ENCODE measurements around the gene STIMATE. TPM values are rescaled to one million over a fixed set of nuclear protein-coding genes. Genes with fewer than 3 reads are reported as not detected.

Gene STIMATE
- total and polyA plus RNA-seq, 9 of the 15 experiments (the other 6 are each of a cell fraction or from before 2014, with no cell fraction given): 0.14 to 7.7 (median 4.9) TPM

- TF ChIP-seq RERE (CRISPR knock-in tag; IDR thresholded peaks at IDR 0.05; ENCODE audit: borderline replicate concordance): no peak
- no peak for TF ChIP-seq ZNF699 (CRISPR knock-in tag; IDR thresholded peaks at IDR 0.05; ENCODE audit: insufficient replicate concordance)
- peak; percentile 90 for TF ChIP-seq MTA2 (IDR thresholded peaks at IDR 0.05; ENCODE audit: low read depth)
- no peak for TF ChIP-seq NELFE (IDR thresholded peaks at IDR 0.05; ENCODE audit: insufficient read depth, insufficient read length)
- no peak for TF ChIP-seq CSDE1 (IDR thresholded peaks at IDR 0.05)
- TF ChIP-seq EP400 (IDR thresholded peaks at IDR 0.05): no peak; the same call in 1 of the 2 replicates
- TF ChIP-seq DACH1 (IDR thresholded peaks at IDR 0.05; ENCODE audit: partially characterized antibody): peak; percentile 53
- no peak for TF ChIP-seq KLF6 (CRISPR knock-in tag; IDR thresholded peaks at IDR 0.05; ENCODE audit: borderline replicate concordance)
- peak; percentile 97 for TF ChIP-seq TEAD4 (IDR thresholded peaks at IDR 0.05; ENCODE audit: low read length)
- TF ChIP-seq TEAD4 (CRISPR knock-in tag; IDR thresholded peaks at IDR 0.05; ENCODE audit: borderline replicate concordance): no peak
- no peak for TF ChIP-seq RBM39 (optimal IDR thresholded peaks at IDR 0.05; ENCODE audit: low read depth, low read length)
- no peak for TF ChIP-seq RFX5 (IDR thresholded peaks at IDR 0.05; ENCODE audit: low read depth, low read length)
- no peak for TF ChIP-seq TOE1 (IDR thresholded peaks at IDR 0.05; ENCODE audit: borderline replicate concordance)
- no peak for TF ChIP-seq TOE1 (CRISPR knock-in tag; IDR thresholded peaks at IDR 0.05; ENCODE audit: borderline replicate concordance, low read depth)
- no peak for TF ChIP-seq ZNF324 (CRISPR knock-in tag; IDR thresholded peaks at IDR 0.05)
- TF ChIP-seq TCF7 (IDR thresholded peaks at IDR 0.05; ENCODE audit: borderline replicate concordance): peak; percentile 62; the same call in 1 of the 2 replicates
- no peak for TF ChIP-seq MCM3 (IDR thresholded peaks at IDR 0.05)
- TF ChIP-seq PTTG1 (tag; IDR thresholded peaks at IDR 0.05; ENCODE audit: low read depth): no peak
- 0 out of 2 replicates have a peak, but pooled peaks have one; percentile 16 for TF ChIP-seq ATF7 (IDR thresholded peaks at IDR 0.05)
- peak; percentile 93 for TF ChIP-seq PML (IDR thresholded peaks at IDR 0.05; ENCODE audit: low read length)
- TF ChIP-seq GATA2 (CRISPR knock-in tag; IDR thresholded peaks at IDR 0.05): peak; percentile 87
- TF ChIP-seq KLF1 (tag; IDR thresholded peaks at IDR 0.05): no peak
- peak; percentile 97 for TF ChIP-seq TCF3 (CRISPR knock-in tag; IDR thresholded peaks at IDR 0.05)
Observed at GRCh38 chr3:52912885-52913731, 15.8 kb upstream of the STIMATE start (continued).

All from K562 (cell line).